Neural crest cell (in vitro differentiated cells): Measurements from ENCODE around the gene PIGV. TPM values are rescaled to one million over a fixed set of nuclear protein-coding genes. Genes with fewer than 3 reads are reported as not detected.
"Not testable (repeated sequence)": the region's sequence is repeated elsewhere in the genome, so short reads cannot be mapped to it uniquely, and the experiment has no call there.

Experiments used
- DNase-seq: peaks from one replicate; pipeline ENCODE4 v3.0.0; 2021; ENCODE audit warnings: low read depth, mixed read lengths, low spot score
- H3K27ac Mint-ChIP-seq: one replicate; pipeline ENCODE4 v1.8.0; 2021; ENCODE audit warnings: mild to moderate bottlenecking, mixed read lengths; ENCODE audit not compliant: unreplicated experiment
- H3K27me3 Mint-ChIP-seq: 2 replicates; pipeline ENCODE4 v1.8.0; 2021; ENCODE audit warnings: low read depth, mild to moderate bottlenecking, mixed read lengths
- H3K36me3 Mint-ChIP-seq: 2 replicates; pipeline ENCODE4 v1.8.0; 2021; ENCODE audit warnings: low read depth, mild to moderate bottlenecking, mixed read lengths
- H3K4me1 Mint-ChIP-seq: 2 replicates; pipeline ENCODE4 v1.8.0; 2021; ENCODE audit warnings: mixed read lengths
- H3K4me3 Mint-ChIP-seq: one replicate; pipeline ENCODE4 v1.8.0; 2021; ENCODE audit warnings: mild to moderate bottlenecking, mixed read lengths
- H3K9me3 Mint-ChIP-seq: 2 replicates; pipeline ENCODE4 v1.8.0; 2021; ENCODE audit warnings: mixed read lengths
- total RNA-seq: library from RNA; stranded (reverse); gene quantifications from 2 replicates; pipeline ENCODE4 v1.2.1, GENCODE V29; 2021
- TF ChIP-seq, protein P1 (sequence below): fragments of 200-600 bp; sonication (generic); conservative IDR thresholded peaks from 2 replicates; pipeline ENCODE4 v1.5.0; 2021; ENCODE audit warnings: antibody characterized with exemption, mild to moderate bottlenecking

The PIGV gene
- total RNA-seq, 1 donor from 2014 or later, result 8.7 TPM

DNA sequence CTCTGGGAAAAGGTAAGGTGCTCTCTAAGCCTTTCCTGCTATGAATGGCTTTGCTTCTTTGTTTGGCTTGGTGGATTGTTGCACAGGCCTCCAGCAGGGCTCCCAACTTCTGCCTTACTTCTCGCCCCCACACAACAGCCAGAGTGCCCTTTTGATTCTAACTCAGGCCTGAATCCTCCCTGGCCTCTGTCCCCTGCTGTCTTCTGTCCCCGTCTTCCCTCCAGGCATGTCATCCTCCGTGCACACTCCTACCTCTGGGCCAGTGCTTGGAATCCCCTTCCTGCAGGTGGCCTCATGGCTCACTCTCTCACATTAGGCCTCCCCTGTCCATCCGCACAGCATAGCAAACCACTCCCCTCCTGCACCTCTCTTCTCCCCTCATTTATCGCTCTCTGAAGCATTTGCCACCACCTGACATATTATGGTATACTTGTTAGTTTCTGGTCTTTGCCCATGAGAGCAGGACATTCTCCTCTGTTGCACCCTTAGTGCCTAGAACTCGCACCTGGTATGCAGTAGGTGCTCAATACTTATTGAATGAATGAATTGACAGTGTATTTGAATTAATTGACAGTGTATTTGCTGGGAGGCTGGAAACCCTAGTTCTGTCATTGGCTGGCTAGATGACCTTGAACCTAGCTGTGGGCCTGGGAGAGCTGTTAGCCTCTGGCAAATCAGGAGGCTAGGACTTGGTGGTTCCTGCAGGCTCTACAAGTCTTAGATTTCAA is 41.6 kb downstream of the PIGV start:
- no peaks in the 10 kb centered on the region for H3K27me3 Mint-ChIP-seq
- H3K4me3 Mint-ChIP-seq, result peak overlapping the region; percentile 94
- peaks cover 30% of the 10 kb centered on the region for H3K4me1 Mint-ChIP-seq
- DNase-seq, result no peak
- H3K27ac Mint-ChIP-seq, result no peak overlapping the region
- H3K36me3 Mint-ChIP-seq, result peaks cover under 1% of the 10 kb centered on the region
- H3K9me3 Mint-ChIP-seq, result no peaks in the 10 kb centered on the region
- TF ChIP-seq, protein P1, sequence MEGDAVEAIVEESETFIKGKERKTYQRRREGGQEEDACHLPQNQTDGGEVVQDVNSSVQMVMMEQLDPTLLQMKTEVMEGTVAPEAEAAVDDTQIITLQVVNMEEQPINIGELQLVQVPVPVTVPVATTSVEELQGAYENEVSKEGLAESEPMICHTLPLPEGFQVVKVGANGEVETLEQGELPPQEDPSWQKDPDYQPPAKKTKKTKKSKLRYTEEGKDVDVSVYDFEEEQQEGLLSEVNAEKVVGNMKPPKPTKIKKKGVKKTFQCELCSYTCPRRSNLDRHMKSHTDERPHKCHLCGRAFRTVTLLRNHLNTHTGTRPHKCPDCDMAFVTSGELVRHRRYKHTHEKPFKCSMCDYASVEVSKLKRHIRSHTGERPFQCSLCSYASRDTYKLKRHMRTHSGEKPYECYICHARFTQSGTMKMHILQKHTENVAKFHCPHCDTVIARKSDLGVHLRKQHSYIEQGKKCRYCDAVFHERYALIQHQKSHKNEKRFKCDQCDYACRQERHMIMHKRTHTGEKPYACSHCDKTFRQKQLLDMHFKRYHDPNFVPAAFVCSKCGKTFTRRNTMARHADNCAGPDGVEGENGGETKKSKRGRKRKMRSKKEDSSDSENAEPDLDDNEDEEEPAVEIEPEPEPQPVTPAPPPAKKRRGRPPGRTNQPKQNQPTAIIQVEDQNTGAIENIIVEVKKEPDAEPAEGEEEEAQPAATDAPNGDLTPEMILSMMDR, result no peak

- no peaks in the 10 kb centered on the region for H3K9me3 Mint-ChIP-seq
- H3K36me3 Mint-ChIP-seq, result peaks cover 11% of the 10 kb centered on the region
- no peak overlapping the region for H3K27ac Mint-ChIP-seq
- H3K4me3 Mint-ChIP-seq, result no peak overlapping the region
- no peak for DNase-seq
- TF ChIP-seq, protein P1, result no peak
- no peaks in the 10 kb centered on the region for H3K27me3 Mint-ChIP-seq
- peaks cover 28% of the 10 kb centered on the region for H3K4me1 Mint-ChIP-seq
These were observed 43.3 kb downstream of the PIGV start for GRCh38 chr1:26831059-26831458.

DNA sequence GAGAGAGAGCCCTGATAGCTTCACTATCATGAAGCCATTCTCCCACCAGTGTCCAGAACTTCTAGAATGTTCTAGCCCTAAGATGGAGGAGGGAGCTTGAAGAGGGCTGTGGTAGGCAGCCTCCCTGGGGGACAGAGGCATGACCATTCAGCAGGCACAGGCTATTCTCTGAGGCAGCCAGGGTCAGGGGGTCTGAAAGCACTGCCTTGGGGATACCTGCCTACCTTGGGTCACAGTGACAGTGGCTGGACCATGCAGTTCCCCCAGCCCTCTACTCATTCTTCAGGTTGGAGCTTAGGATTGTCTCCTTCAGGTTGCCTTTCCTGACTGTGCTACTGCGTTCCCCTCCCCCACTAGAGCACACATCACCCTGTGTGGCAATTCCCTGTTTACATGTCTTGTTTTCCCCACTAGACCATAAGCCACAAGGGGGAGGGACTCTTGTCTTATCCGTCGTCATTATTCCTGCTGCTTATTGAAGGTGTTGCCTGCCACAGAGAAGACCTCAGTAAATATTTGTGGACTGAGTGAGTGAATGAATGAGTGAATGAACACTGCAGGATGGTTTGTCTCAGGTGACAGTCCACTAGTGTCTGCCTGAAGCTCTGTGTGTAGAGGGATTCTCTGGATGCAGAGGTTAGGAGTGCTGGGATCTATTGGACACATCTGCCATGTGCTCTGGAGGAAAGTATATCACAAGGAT is 43.9 kb downstream of the PIGV start:
- Mint-ChIP-seq H3K4me3 (peak overlapping the region; percentile 8), H3K9me3 (no peaks in the 10 kb centered on the region), H3K36me3 (peaks cover 12% of the 10 kb centered on the region), H3K27ac (no peak overlapping the region), H3K4me1 (peaks cover 25% of the 10 kb centered on the region), H3K27me3 (no peaks in the 10 kb centered on the region)
- TF ChIP-seq, protein P1, result no peak
- no peak for DNase-seq

- H3K27me3 Mint-ChIP-seq, result no peaks in the 10 kb centered on the region
- H3K4me1 Mint-ChIP-seq, result peaks cover 22% of the 10 kb centered on the region
- TF ChIP-seq, protein P1, result no peak
- no peak overlapping the region for H3K4me3 Mint-ChIP-seq
- DNase-seq, result no peak
- H3K9me3 Mint-ChIP-seq, result no peaks in the 10 kb centered on the region
- peaks cover 12% of the 10 kb centered on the region for H3K36me3 Mint-ChIP-seq
- no peak overlapping the region for H3K27ac Mint-ChIP-seq
These were observed 44.7 kb downstream of the PIGV start for GRCh38 chr1:26832249-26832960.

DNA sequence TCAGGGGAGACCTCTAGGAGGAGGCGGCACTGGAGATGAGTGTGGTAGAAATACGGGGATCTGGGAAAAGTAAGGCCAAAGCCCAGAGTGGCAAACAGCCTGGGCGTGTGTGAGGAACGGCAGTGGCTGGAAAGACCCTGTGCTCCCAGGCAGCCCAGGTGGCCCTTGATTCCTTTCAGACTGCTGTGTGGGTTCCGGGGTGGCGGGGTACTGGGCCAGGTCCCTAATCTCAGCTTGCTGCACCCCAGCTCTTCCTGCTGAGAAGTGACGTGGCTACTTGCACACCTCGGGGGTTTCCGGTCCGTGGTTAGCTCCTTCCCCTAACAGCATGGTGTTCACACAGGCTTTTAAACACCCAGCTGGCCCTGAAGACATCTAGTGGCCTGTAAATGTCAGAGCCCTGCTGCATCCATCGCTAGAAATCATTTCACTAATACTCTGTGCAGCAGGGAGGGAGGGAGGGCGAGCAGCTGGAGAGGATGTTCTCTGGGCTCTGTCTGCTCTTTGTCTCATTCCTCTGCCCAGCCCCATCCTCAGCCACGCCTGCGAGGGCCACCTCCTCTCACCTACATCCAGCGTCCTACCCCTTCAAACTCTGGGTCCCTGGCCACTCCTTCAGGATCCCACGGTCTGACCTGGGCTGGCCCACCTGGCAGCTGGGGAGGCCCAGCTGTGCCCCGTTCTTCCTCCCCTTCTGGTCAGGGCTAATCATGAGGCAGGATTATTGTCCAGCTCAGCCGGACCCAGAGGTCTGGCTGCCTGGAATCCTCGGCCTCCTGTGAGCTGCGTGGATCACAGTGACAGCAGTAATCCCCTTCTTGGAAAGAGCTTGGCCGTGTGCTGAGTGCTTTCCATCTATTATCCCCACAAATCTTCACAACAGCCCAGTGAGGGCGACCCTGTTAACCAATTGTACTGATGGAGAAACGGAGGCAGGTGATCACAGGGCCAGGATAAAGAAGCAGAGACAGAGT is 46.0 kb downstream of the PIGV start:
- TF ChIP-seq, protein P1, result no peak
- no peak overlapping the region for H3K4me3 Mint-ChIP-seq
- no peak overlapping the region for H3K27ac Mint-ChIP-seq
- H3K4me1 Mint-ChIP-seq, result peaks cover 10% of the 10 kb centered on the region
- no peaks in the 10 kb centered on the region for H3K27me3 Mint-ChIP-seq
- peaks cover 19% of the 10 kb centered on the region for H3K36me3 Mint-ChIP-seq
- no peaks in the 10 kb centered on the region for H3K9me3 Mint-ChIP-seq
- no peak for DNase-seq

DNA sequence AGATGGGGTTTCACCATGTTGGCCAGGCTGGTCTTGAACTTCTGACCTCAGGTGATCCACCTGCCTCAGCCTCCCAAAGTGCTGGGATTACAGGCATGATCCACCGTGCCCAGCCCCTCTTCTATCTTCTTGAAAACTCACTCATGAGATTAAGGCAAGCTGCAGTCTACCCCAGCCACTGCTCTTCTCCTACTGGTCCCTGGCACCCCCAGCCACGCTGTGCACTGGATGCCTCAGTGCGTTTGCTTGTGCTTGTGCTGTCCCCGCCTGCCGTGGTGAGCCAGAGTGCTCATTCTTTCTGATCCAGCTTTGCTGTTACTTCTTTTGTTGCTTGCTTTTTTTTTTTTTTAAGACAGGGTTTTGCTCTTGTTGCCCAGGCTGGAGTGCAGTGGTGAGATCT is 49.9 kb downstream of the PIGV start:
- H3K27ac Mint-ChIP-seq, DNase-seq, H3K4me3 Mint-ChIP-seq, H3K4me1 Mint-ChIP-seq, H3K27me3 Mint-ChIP-seq, H3K9me3 Mint-ChIP-seq: not testable (repeated sequence)
- H3K36me3 Mint-ChIP-seq, result peaks cover 19% of the 10 kb centered on the region
